K562 (cell line): ENCODE results near the gene DSTYK. TPM values are rescaled to one million over a fixed set of nuclear protein-coding genes. Genes with fewer than 3 reads are reported as not detected.

Source experiments
- ATAC-seq: fragments of 200-7000 bp; cut with Tn5 transposase; 3 replicates; pipeline ENCODE4 v1.9.1; 2020; ENCODE audit warnings: moderate library complexity
- BruUV-seq: library from RNA; stranded (reverse); fragments of 400-500 nt; replicated peaks from 2 replicates; lab custom pipeline; 2021; lab: Mats Ljungman, UMichigan
- CTCF ChIA-PET: fragments of 300-600 bp; formaldehyde crosslinking; extraction: SDS; loops from one replicate; lab custom pipeline; 2021; ENCODE audit warnings: low intra/inter-chr PET ratio; lab: Yijun Ruan, JAX
- POLR2A ChIA-PET: fragments of 300-600, 350-650 bp; sonication (Branson Sonifier 250); formaldehyde crosslinking; extraction: SDS; loops from one replicate; lab custom pipeline; 2021; ENCODE audit warnings: antibody characterized with exemption, inconsistent platforms; lab: Yijun Ruan, JAX
- DNase-seq, 4 experiments: peaks; one replicate each; pipeline versions ENCODE4 v3.0.0 to v3.0.0-alpha.2; 2011 to 2018; ENCODE audit warnings: low spot score in 3 of 4, mixed read lengths in 3 of 4; ENCODE audit errors: extremely low read depth in 1 of 4
- FAIRE-seq: peaks from 2 replicates; lab custom pipeline; 2011; peaks lifted over from hg19 to GRCh38; lab: Jason Lieb, UNC
- H2AFZ ChIP-seq: 2 replicates; pipeline ENCODE4 v1.6.0; 2011; ENCODE audit warnings: low read depth, low read length, control low read depth, inconsistent platforms
- H3K27ac ChIP-seq: fragments of 200-600 bp; 3 replicates; pipeline ENCODE4 v1.8.0; 2011; ENCODE audit warnings: low read depth, mild to moderate bottlenecking, control low read depth, inconsistent platforms, low read length, moderate library complexity, mixed read lengths; ENCODE audit errors: extremely low read depth
- H3K27me3 ChIP-seq, 2 experiments: fragments of 300-600 bp in 1 of 2; 2 replicates in 1 of 2; 3 replicates in 1 of 2; pipeline versions ENCODE4 v1.6.0 to v1.8.0; 2011; ENCODE audit warnings: inconsistent platforms in 2 of 2, low read length in 2 of 2, mild to moderate bottlenecking in 1 of 2, mixed read lengths in 1 of 2, moderate library complexity in 1 of 2; ENCODE audit not compliant: control insufficient read depth in 2 of 2, insufficient read depth in 2 of 2
- H3K36me3 ChIP-seq: fragments of 300-600 bp; 3 replicates; pipeline ENCODE4 v1.8.0; 2011; ENCODE audit warnings: mild to moderate bottlenecking, low read length, inconsistent platforms; ENCODE audit not compliant: control insufficient read depth, insufficient read depth
- H3K4me1 ChIP-seq, 2 experiments: fragments of 200-600 bp in 1 of 2; replicated peaks in 1 of 2; 2 replicates in 1 of 2; 3 replicates in 1 of 2; pipeline versions ENCODE4 v1.5.1 to v1.8.0; 2011; ENCODE audit warnings: inconsistent platforms in 2 of 2, low read length in 2 of 2, mild to moderate bottlenecking in 1 of 2, mixed read lengths in 1 of 2, moderate library complexity in 1 of 2; ENCODE audit not compliant: control insufficient read depth in 2 of 2, insufficient read depth in 2 of 2
- H3K4me2 ChIP-seq: 2 replicates; pipeline ENCODE4 v1.6.1; 2011; ENCODE audit warnings: low read length, control low read depth, inconsistent platforms, mixed read lengths; ENCODE audit not compliant: insufficient read depth
- H3K4me3 ChIP-seq: fragments of 200-600 bp; sonication (generic), shearing (Covaris generic); 2 replicates; pipeline ENCODE4 v1.5.1; 2016; ENCODE audit warnings: control low read depth, inconsistent platforms
- H3K79me2 ChIP-seq: fragments of 200-600 bp; 3 replicates; pipeline ENCODE4 v1.8.0; 2011; ENCODE audit warnings: low read length, inconsistent platforms; ENCODE audit not compliant: control insufficient read depth, insufficient read depth
- H3K9ac ChIP-seq, 2 experiments: 2 replicates each; pipeline versions ENCODE4 v1.6.0 to v1.6.1; 2011; ENCODE audit warnings: low read depth in 2 of 2, low read length in 2 of 2, control low read depth in 1 of 2, inconsistent platforms in 1 of 2, mild to moderate bottlenecking in 1 of 2, mixed read lengths in 1 of 2; ENCODE audit not compliant: insufficient read depth in 1 of 2
- H3K9me1 ChIP-seq: one replicate; pipeline ENCODE4 v1.6.0; 2011; ENCODE audit warnings: inconsistent platforms, mild to moderate bottlenecking, low read length, moderate library complexity; ENCODE audit not compliant: control insufficient read depth, insufficient read depth
- H3K9me3 ChIP-seq: replicated peaks from 2 replicates; pipeline ENCODE4 v1.5.1; 2011; ENCODE audit warnings: low read depth, low read length, inconsistent platforms; ENCODE audit not compliant: control insufficient read depth, insufficient read depth
- H4K20me1 ChIP-seq: replicated peaks from 2 replicates; pipeline ENCODE4 v1.6.1; 2011; ENCODE audit warnings: low read length, inconsistent platforms, mixed read lengths; ENCODE audit not compliant: control insufficient read depth, insufficient read depth
- CBX8 ChIP-seq: fragments of 200-600 bp; sonication (generic); IDR thresholded peaks from 2 replicates; pipeline ENCODE4 v1.6.1; 2012; ENCODE audit warnings: borderline replicate concordance, mixed run types, low read depth, mild to moderate bottlenecking, moderate library complexity, mixed read lengths, low read length, control low read depth, inconsistent platforms; ENCODE audit not compliant: poor library complexity, severe bottlenecking; ENCODE audit errors: extremely low read depth
- GTF2F1 ChIP-seq: IDR thresholded peaks from 2 replicates; pipeline ENCODE4 v1.6.1; 2011; ENCODE audit warnings: low read depth, low read length, improper control_type of control experiment
- HDAC1 ChIP-seq, 2 experiments: fragments of 450-650 bp; IDR thresholded peaks; 2 replicates each; pipeline ENCODE4 v1.6.1; 2016 to 2017; ENCODE audit warnings: inconsistent platforms in 1 of 2, mild to moderate bottlenecking in 1 of 2, moderate library complexity in 1 of 2
- HNRNPLL ChIP-seq: fragments of 200-400 bp; formaldehyde crosslinking; IDR thresholded peaks from 2 replicates; pipeline ENCODE4 v1.6.1; 2017; ENCODE audit warnings: low read length, low read depth, mild to moderate bottlenecking; ENCODE audit not compliant: poor library complexity, severe bottlenecking
- MEF2D ChIP-seq: conservative IDR thresholded peaks from 2 replicates; pipeline ENCODE4 v1.6.1; 2016; ENCODE audit warnings: low read depth, missing genetic modification characterization, missing compliant biosample characterization
- NCOA6 ChIP-seq: fragments of 450-650 bp; IDR thresholded peaks from 2 replicates; pipeline ENCODE4 v1.6.1; 2017; ENCODE audit warnings: mild to moderate bottlenecking
- PML ChIP-seq: IDR thresholded peaks from 2 replicates; pipeline ENCODE4 v1.6.1; 2012; ENCODE audit warnings: low read length, inconsistent platforms
- SFPQ ChIP-seq: fragments of 200-400 bp; formaldehyde crosslinking; IDR thresholded peaks from 2 replicates; pipeline ENCODE4 v1.6.1; 2017; ENCODE audit warnings: mild to moderate bottlenecking, low read depth, low read length, moderate library complexity
- SMC3 ChIP-seq: conservative IDR thresholded peaks from 2 replicates; pipeline ENCODE4 v1.6.1; 2011; ENCODE audit warnings: low read depth, low read length, improper control_type of control experiment; ENCODE audit not compliant: insufficient read depth
- SP2 ChIP-seq: IDR thresholded peaks from 2 replicates; pipeline ENCODE4 v1.6.1; 2011; ENCODE audit warnings: mild to moderate bottlenecking, low read depth, low read length, moderate library complexity; ENCODE audit not compliant: poor library complexity, severe bottlenecking; ENCODE audit errors: extremely low read depth
- TBP ChIP-seq: optimal IDR thresholded peaks from 2 replicates; pipeline ENCODE3; 2011; ENCODE audit warnings: low read depth, low read length, improper control_type of control experiment
- ZNF274 ChIP-seq: IDR thresholded peaks from 2 replicates; pipeline ENCODE4 v1.6.1; 2011; ENCODE audit warnings: low read depth, mild to moderate bottlenecking, low read length, moderate library complexity, borderline replicate concordance
- ZNF507 ChIP-seq: conservative IDR thresholded peaks from 2 replicates; pipeline ENCODE4 v1.6.1; 2017; ENCODE audit warnings: missing genetic modification characterization, missing compliant biosample characterization
- WGBS: fragments of 100-300 bp; shearing (Covaris generic); methylation state at CpG from one replicate; pipeline ENCODE4 v1.1.6; 2016; ENCODE audit warnings: low coverage, mixed read lengths; ENCODE audit not compliant: insufficient coverage; ENCODE audit errors: missing lambda C conversion rate; 5-methylcytosine and 5-hydroxymethylcytosine counted together
- in situ Hi-C: fragments of 300-500 bp; cut with MboI; formaldehyde crosslinking; loops from 4 replicates; pipeline ENCODE4 v1.15.0; 2018; ENCODE audit warnings: inconsistent platforms, mixed read lengths
- intact Hi-C: fragments of 100-400 bp; cut with micrococcal nuclease; formaldehyde crosslinking; loops from 2 replicates; pipeline ENCODE4 v1.14.2; 2022
- polyA plus RNA-seq, 8 experiments: library from polyadenylated mRNA; depleted of rRNA in 4 of 8; stranded (reverse) in 5 of 8; unstranded in 3 of 8; fragments of >200 nt; fragmentation: Nextera tagmentation in 2 of 8; fragmentation: Illumina TruSeq in 1 of 8; extraction: Ambion mirVana in 2 of 8; extraction: Trizol in 1 of 8; gene quantifications; 2 replicates each; pipeline versions ENCODE4 v1.2.1 to v1.2.3, GENCODE V29; 2011 to 2014; ENCODE audit warnings: inconsistent platforms in 1 of 8, missing spikeins in 1 of 8
- total RNA-seq, 7 experiments: library from RNA; depleted of rRNA in 6 of 7; stranded (reverse); fragments of >200 nt in 6 of 7; fragmentation: Illumina TruSeq in 2 of 7; extraction: Trizol in 2 of 7; gene quantifications; 2 replicates each; pipeline versions ENCODE4 v1.2.1 to v1.2.3, GENCODE V29; 2011 to 2021; ENCODE audit warnings: low replicate concordance in 1 of 7
- TF ChIP-seq, protein P1 (sequence below): fragments of 250-450 bp; sonication (Bioruptor Pico); IDR thresholded peaks from 2 replicates; pipeline ENCODE4 v1.8.0; 2021; ENCODE audit warnings: borderline replicate concordance, mild to moderate bottlenecking, moderate library complexity; ENCODE audit not compliant: poor library complexity, severe bottlenecking
- TF ChIP-seq, protein P2 (sequence below): sonication (generic); formaldehyde crosslinking; IDR thresholded peaks from 2 replicates; pipeline ENCODE4 v1.5.0; 2020; ENCODE audit warnings: missing genetic modification reagents

The DSTYK gene
- total and polyA plus RNA-seq, 9 of the 15 experiments (the other 6 are each of a cell fraction or from before 2014, with no cell fraction given) = 4.2 to 7.1 (median 6.2) TPM

DNA sequence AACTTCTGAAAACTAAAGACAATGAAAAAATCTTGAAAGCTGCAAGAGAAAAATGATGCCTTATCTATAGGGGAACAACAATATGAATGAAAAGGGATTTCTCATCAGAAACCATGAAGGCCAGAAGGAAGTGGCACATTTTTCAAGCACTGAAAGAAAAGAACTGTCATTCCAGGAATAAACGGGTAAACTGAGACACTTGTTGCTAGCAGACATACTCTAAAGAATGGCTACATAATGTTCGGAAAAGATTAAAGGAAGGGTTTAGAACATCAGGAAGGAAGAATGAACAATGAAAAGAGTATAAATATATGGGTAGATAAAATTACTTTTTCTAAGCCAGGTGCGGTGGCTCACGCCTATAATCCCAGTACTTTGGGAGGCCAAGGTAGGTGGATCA is 104.2 kb downstream of the DSTYK start:
- Histone ChIP-seq H3K4me1 (no peaks in the 10 kb centered on the region), H3K79me2 (peaks cover 7% of the 10 kb centered on the region; the same call in 2 of the 3 replicates), H3K4me2 (no peak overlapping the region), H3K36me3 (peaks cover 87% of the 10 kb centered on the region), H3K9me3 (no peaks in the 10 kb centered on the region), H2AFZ (no peak overlapping the region), H4K20me1 (no peaks in the 10 kb centered on the region), H3K27me3 (no peaks in the 10 kb centered on the region), H3K4me3 (no peak overlapping the region), H3K9me1 (no peaks in the 10 kb centered on the region), H3K27ac (no peak overlapping the region), H3K9ac (no peak overlapping the region)
- no TSS peak for BruUV-seq
- in situ Hi-C loops = no loop called here
- no peak for TF ChIP-seq GTF2F1
- TF ChIP-seq TBP = no peak
- no peak for TF ChIP-seq NCOA6
- no peak for TF ChIP-seq SFPQ
- TF ChIP-seq CBX8 = no peak
- TF ChIP-seq HDAC1 (IDR thresholded peaks at IDR 0.05) = no peak
- TF ChIP-seq, protein P1, sequence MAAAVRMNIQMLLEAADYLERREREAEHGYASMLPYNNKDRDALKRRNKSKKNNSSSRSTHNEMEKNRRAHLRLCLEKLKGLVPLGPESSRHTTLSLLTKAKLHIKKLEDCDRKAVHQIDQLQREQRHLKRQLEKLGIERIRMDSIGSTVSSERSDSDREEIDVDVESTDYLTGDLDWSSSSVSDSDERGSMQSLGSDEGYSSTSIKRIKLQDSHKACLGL = no peak
- TF ChIP-seq ZNF274 = no peak
- TF ChIP-seq, protein P2, sequence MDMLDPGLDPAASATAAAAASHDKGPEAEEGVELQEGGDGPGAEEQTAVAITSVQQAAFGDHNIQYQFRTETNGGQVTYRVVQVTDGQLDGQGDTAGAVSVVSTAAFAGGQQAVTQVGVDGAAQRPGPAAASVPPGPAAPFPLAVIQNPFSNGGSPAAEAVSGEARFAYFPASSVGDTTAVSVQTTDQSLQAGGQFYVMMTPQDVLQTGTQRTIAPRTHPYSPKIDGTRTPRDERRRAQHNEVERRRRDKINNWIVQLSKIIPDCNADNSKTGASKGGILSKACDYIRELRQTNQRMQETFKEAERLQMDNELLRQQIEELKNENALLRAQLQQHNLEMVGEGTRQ (CRISPR knock-in tag) = no peak
- TF ChIP-seq SMC3 = no peak
- no peak for TF ChIP-seq MEF2D (tag)
- no peak for TF ChIP-seq SP2
- TF ChIP-seq ZNF507 (tag) = no peak
- TF ChIP-seq HNRNPLL = no peak
- no peak for TF ChIP-seq PML
- WGBS = 96% methylated on average over 4 of the region's 4 CpGs
- DNase-seq (no peak), ATAC-seq (no peak), FAIRE-seq (no peak)
- CTCF ChIA-PET = no interaction called here
- intact Hi-C loops = no loop called here
- POLR2A ChIA-PET = no interaction called here
